Glomerular endothelial cell (primary cell): ENCODE results near the gene TRIM62. TPM values are rescaled to one million over a fixed set of nuclear protein-coding genes. Genes with fewer than 3 reads are reported as not detected.

ENCODE experiments used
- DNase-seq: peaks from one replicate; pipeline ENCODE4 v3.0.0-alpha.2; 2011; ENCODE audit warnings: low read depth, low spot score; ENCODE audit errors: extremely low read depth
- total RNA-seq: library from RNA; depleted of rRNA; stranded (reverse); fragments of >200 nt; gene quantifications from 2 replicates; pipeline ENCODE4 v1.2.3, GENCODE V29; 2015

The TRIM62 gene
- total RNA-seq, 1 donor from 2014 or later = 10.3 TPM

GRCh38 chr1:33162141-33162540 is 19.7 kb downstream of the TRIM62 start:
- no peak for DNase-seq

- no peak for DNase-seq
Measured at GRCh38 chr1:33161061-33161681, 20.7 kb downstream of the TRIM62 start.

GRCh38 chr1:33159577-33159976 is 22.3 kb downstream of the TRIM62 start:
- no peak for DNase-seq

GRCh38 chr1:33158366-33158765 is 23.5 kb downstream of the TRIM62 start:
- DNase-seq = no peak

GRCh38 chr1:33157131-33157530 is 24.7 kb downstream of the TRIM62 start:
- no peak for DNase-seq

GRCh38 chr1:33155877-33156538 is 25.8 kb downstream of the TRIM62 start:
- DNase-seq = no peak

GRCh38 chr1:33153650-33154049 is 28.2 kb downstream of the TRIM62 start:
- no peak for DNase-seq

GRCh38 chr1:33152685-33153432 is 29.0 kb downstream of the TRIM62 start:
- DNase-seq = no peak

GRCh38 chr1:33151116-33151515 is 30.7 kb downstream of the TRIM62 start:
- DNase-seq = no peak

- DNase-seq = no peak
Measured at GRCh38 chr1:33150522-33150921, 31.3 kb downstream of the TRIM62 start.

GRCh38 chr1:33149453-33150190 is 32.2 kb downstream of the TRIM62 start:
- DNase-seq = no peak

GRCh38 chr1:33148615-33149014 is 33.2 kb downstream of the TRIM62 start:
- no peak for DNase-seq

GRCh38 chr1:33147997-33148314 is 33.9 kb downstream of the TRIM62 start:
- no peak for DNase-seq

GRCh38 chr1:33147275-33147996 is 34.4 kb downstream of the TRIM62 start:
- no peak for DNase-seq

GRCh38 chr1:33146003-33146402 is 35.8 kb downstream of the TRIM62 start:
- no peak for DNase-seq

GRCh38 chr1:33143698-33144097 is 38.1 kb downstream of the TRIM62 start:
- no peak for DNase-seq

- DNase-seq = no peak
Measured at GRCh38 chr1:33143176-33143575, 38.7 kb downstream of the TRIM62 start.

- no peak for DNase-seq
Measured at GRCh38 chr1:33142483-33143064, 39.3 kb downstream of the TRIM62 start.

- no peak for DNase-seq
Measured at GRCh38 chr1:33141781-33142180, 40.1 kb downstream of the TRIM62 start.

GRCh38 chr1:33141216-33141615 is 40.6 kb downstream of the TRIM62 start:
- DNase-seq = no peak
